Right cardiac atrium (tissue), 5 donors: ENCODE measurements around the gene KRTAP12-3. TPM values are rescaled to one million over a fixed set of nuclear protein-coding genes. Genes with fewer than 3 reads are reported as not detected.
A peak's percentile ranks its signal among the peaks of the same experiment; 100 is the strongest.
"Not testable (repeated sequence)": the region's sequence is repeated elsewhere in the genome, so short reads cannot be mapped to it uniquely, and the experiment has no call there.

Source experiments
- ATAC-seq, 2 donors: fragments of 200-7000 bp; cut with Tn5 transposase; one replicate each; pipeline versions ENCODE4 v1.8.0 to v1.9.1; 2020; ENCODE audit warnings: moderate library complexity in 2 of 2, mild to moderate bottlenecking in 1 of 2
- DNase-seq, 3 donors: peaks; one replicate each; pipeline ENCODE4 v3.0.0-alpha.2; 2020
- H3K27ac ChIP-seq: one replicate; pipeline ENCODE4 v1.5.1; 2013; ENCODE audit warnings: mild to moderate bottlenecking, low read length, control low read depth, moderate library complexity
- H3K27me3 ChIP-seq: one replicate; pipeline ENCODE4 v1.6.1; 2013; ENCODE audit not compliant: control insufficient read depth, insufficient read depth
- H3K4me1 ChIP-seq: one replicate; pipeline ENCODE4 v1.6.1; 2013; ENCODE audit warnings: low read length; ENCODE audit not compliant: control insufficient read depth, insufficient read depth
- H3K4me3 ChIP-seq: one replicate; pipeline ENCODE4 v1.5.1; 2013; ENCODE audit warnings: low read length, control low read depth
- H3K9me3 ChIP-seq: one replicate; pipeline ENCODE4 v1.6.1; 2013; ENCODE audit warnings: low read length; ENCODE audit not compliant: control insufficient read depth
- WGBS: extraction: QIAGEN DNeasy Blood & Tissue Kit; methylation state at CpG from one replicate; pipeline ENCODE4 v1.1.7; 2013; 5-methylcytosine and 5-hydroxymethylcytosine counted together
- intact Hi-C, 4 donors: fragments of 100-400 bp; cut with DNase I; formaldehyde crosslinking; loops; one replicate each; pipeline versions ENCODE4 v1.11.0 to v1.14.0; 2022 to 2023
- polyA plus RNA-seq: library from polyadenylated mRNA; stranded (reverse); fragments of 200-250 nt; gene quantifications from one replicate; pipeline ENCODE4 v1.2.3, GENCODE V29; 2013
- total RNA-seq, 4 donors: library from RNA; stranded (reverse); fragmentation: NEBNext Ultra II Directional; extraction: Animal tissue kit (Norgen Biotek cat#: 25700); gene quantifications; one replicate each; pipeline ENCODE4 v1.2.1, GENCODE V29; 2021
- donor health status: healthy with polysubstance abuse.
- donor health status: DM: no; HTN: yes; CAD: no.
- donor health status: DM: no; HTN: no; CAD: no.
- donor health status: DM: no; HTN: yes; CAD: no; lungs with severe emphysema.
- donor health status: DM: yes; HTN: yes; CAD: no.

Gene KRTAP12-3
- total and polyA plus RNA-seq, 5 donors, result not detected

DNA sequence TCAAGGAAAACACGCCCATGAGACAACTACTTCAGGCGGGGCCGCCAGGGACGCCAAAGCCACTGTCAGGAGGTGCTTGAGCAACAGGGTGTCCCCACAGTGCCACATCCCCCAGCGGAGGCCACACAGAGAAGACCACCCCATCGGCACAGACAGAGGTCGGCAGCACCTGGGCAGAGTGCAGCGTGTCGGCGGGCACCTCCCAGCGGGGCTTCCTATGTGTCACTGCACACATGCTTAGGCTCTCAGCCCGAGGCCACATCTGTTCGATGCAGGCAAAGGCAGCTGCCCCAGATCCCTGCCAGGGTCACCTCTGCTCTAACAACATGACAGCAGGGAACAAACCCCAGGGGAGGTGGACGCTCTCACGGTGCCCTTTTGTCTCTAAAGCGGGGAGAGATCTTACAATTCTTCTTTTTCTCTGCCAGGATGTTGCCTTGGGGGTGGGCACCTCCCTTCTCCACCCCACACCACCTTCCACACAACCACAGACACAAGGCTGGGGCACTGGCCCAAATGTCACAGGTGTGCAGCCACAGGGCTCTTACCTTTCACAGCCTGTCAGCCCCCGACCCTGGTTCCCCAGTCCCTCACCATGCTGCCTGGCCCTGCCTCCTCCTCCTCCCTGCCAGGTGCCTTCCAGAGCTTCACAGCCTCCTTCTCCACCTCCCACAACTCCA, 41.7 kb upstream of the KRTAP12-3 start:
- intact Hi-C loops, result no loop called here
- Histone ChIP-seq H3K27ac (no peak overlapping the region), H3K9me3 (no peaks in the 10 kb centered on the region), H3K27me3 (no peaks in the 10 kb centered on the region), H3K4me1 (no peaks in the 10 kb centered on the region), H3K4me3 (no peak overlapping the region)
- DNase-seq (peak in 1 of 3 donors; percentile 25), ATAC-seq (peak in 1 of 2 donors; percentile 27)
- WGBS, result 77% methylated on average over 17 of the region's 17 CpGs

GRCh38 chr21:44616591-44616926, 41.2 kb upstream of the KRTAP12-3 start:
- Histone ChIP-seq H3K4me3 (no peak overlapping the region), H3K27ac (no peak overlapping the region), H3K27me3 (no peaks in the 10 kb centered on the region), H3K9me3 (no peaks in the 10 kb centered on the region), H3K4me1 (no peaks in the 10 kb centered on the region)
- DNase-seq (peak in 1 of 3 donors; percentile 29), ATAC-seq (no peak)
- intact Hi-C loops, result no loop called here
- WGBS, result 84% methylated on average over 16 of the region's 16 CpGs

GRCh38 chr21:44617071-44617501, 40.6 kb upstream of the KRTAP12-3 start:
- intact Hi-C loops, result no loop called here
- Histone ChIP-seq H3K9me3 (no peaks in the 10 kb centered on the region), H3K27ac (no peak overlapping the region), H3K4me3 (no peak overlapping the region), H3K27me3 (no peaks in the 10 kb centered on the region), H3K4me1 (no peaks in the 10 kb centered on the region)
- DNase-seq (peak in 1 of 3 donors; percentile 22), ATAC-seq (no peak)
- WGBS, result 53% methylated on average over 8 of the region's 8 CpGs

DNA sequence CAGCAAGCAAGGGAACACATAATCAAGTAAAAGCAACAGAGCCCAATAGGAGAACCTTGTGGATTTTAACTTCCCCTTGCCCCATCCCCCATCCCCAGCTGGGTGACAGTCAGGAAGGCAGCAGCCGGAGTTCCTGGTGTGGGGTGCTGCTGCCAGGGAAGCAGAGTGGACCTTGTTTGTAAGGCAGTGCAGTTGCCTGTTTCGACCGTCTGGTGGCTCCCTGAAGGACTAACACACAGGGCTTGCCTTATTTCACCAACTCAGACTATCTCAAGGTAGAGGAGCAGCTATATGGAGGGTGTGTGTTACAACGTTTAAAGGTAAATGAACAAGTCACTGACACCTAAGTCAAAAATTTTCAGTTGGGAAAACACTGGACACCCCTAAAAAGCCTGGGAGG, 39.2 kb upstream of the KRTAP12-3 start:
- DNase-seq (peak in 1 of 3 donors; percentile 69), ATAC-seq (peak in 1 of 2 donors; percentile 49)
- H3K9me3 ChIP-seq, result no peaks in the 10 kb centered on the region
- H3K27ac ChIP-seq, result no peak overlapping the region
- H3K4me3 ChIP-seq, result no peak overlapping the region
- 18% methylated on average over 4 of the region's 4 CpGs for WGBS
- H3K4me1 ChIP-seq, result no peaks in the 10 kb centered on the region
- H3K27me3 ChIP-seq, result no peaks in the 10 kb centered on the region
- intact Hi-C loops, result no loop called here

DNA sequence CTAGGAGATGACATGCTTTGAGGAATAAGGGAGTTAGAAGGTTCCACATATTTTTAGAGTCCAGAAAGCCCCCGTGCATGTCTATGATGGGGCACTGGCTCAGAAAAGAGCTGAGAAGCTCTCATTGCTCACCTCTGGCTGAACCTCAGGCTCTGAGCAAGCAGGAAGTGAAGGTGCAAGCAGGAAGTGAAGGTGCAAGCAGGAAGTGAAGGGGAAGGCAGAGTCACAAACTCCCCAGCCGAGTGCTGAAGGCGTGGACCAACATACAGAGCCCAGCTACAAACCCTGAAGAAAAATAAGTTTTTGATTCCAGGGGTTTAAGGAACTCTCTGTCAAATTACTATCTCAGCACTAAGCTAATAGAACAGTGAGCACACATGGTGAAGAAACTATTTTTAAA, 38.8 kb upstream of the KRTAP12-3 start:
- ATAC-seq, result no peak
- intact Hi-C loops, result no loop called here

GRCh38 chr21:44619886-44620285, 37.8 kb upstream of the KRTAP12-3 start:
- WGBS, result 88% methylated on average over 6 of the region's 6 CpGs
- intact Hi-C loops, result no loop called here
- Histone ChIP-seq H3K9me3 (no peaks in the 10 kb centered on the region), H3K27me3 (no peaks in the 10 kb centered on the region), H3K4me3 (no peak overlapping the region), H3K27ac (no peak overlapping the region), H3K4me1 (no peaks in the 10 kb centered on the region)
- DNase-seq, result no peak
- ATAC-seq, result no peak

More for the DNA sequence above, 38.8 kb upstream of the KRTAP12-3 start:
- WGBS, result 64% methylated on average over 3 of the region's 3 CpGs
- DNase-seq, result no peak
- Histone ChIP-seq H3K27ac (no peak overlapping the region), H3K27me3 (no peaks in the 10 kb centered on the region), H3K9me3 (no peaks in the 10 kb centered on the region), H3K4me3 (no peak overlapping the region), H3K4me1 (no peaks in the 10 kb centered on the region)

DNA sequence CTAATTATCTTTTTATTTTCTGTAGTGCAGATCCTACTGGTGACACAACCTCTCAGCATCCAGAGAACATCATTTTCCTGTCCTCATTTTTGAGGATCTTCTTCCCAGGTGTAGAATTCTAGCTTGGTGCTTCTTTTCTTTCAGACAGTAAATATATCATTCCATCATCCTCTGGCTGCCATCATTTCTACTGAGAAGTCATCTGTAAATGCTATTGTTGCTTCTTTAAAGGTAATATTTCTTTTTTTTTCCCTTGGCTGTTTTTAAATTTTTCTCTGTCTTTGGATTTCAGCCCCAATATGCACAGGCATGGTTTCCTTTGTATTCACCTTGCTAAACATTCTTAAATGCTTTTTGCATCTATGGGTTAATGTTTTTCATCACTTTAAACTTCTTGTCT, 34.2 kb upstream of the KRTAP12-3 start:
- H3K9me3 ChIP-seq, result no peaks in the 10 kb centered on the region
- no peaks in the 10 kb centered on the region for H3K27me3 ChIP-seq
- no peak overlapping the region for H3K27ac ChIP-seq
- DNase-seq, result no peak
- H3K4me1 ChIP-seq, result no peaks in the 10 kb centered on the region
- intact Hi-C loops, result no loop called here
- H3K4me3 ChIP-seq, result no peak overlapping the region
- ATAC-seq, result no peak

GRCh38 chr21:44625756-44626155, 32.0 kb upstream of the KRTAP12-3 start:
- DNase-seq (no peak), ATAC-seq (no peak)
- no peak overlapping the region for H3K4me3 ChIP-seq
- H3K4me1 ChIP-seq, result no peaks in the 10 kb centered on the region
- no peaks in the 10 kb centered on the region for H3K9me3 ChIP-seq
- no peak overlapping the region for H3K27ac ChIP-seq
- intact Hi-C loops, result no loop called here
- WGBS, result 76% methylated on average over 7 of the region's 7 CpGs
- no peaks in the 10 kb centered on the region for H3K27me3 ChIP-seq

GRCh38 chr21:44626262-44626661, 31.5 kb upstream of the KRTAP12-3 start:
- intact Hi-C loops, result no loop called here
- Histone ChIP-seq H3K27ac (no peak overlapping the region), H3K4me1 (no peaks in the 10 kb centered on the region), H3K27me3 (no peaks in the 10 kb centered on the region), H3K9me3 (no peaks in the 10 kb centered on the region), H3K4me3 (no peak overlapping the region)
- WGBS, result 71% methylated on average over 10 of the region's 10 CpGs
- DNase-seq (no peak), ATAC-seq (peak in 1 of 2 donors; percentile 39)

DNA sequence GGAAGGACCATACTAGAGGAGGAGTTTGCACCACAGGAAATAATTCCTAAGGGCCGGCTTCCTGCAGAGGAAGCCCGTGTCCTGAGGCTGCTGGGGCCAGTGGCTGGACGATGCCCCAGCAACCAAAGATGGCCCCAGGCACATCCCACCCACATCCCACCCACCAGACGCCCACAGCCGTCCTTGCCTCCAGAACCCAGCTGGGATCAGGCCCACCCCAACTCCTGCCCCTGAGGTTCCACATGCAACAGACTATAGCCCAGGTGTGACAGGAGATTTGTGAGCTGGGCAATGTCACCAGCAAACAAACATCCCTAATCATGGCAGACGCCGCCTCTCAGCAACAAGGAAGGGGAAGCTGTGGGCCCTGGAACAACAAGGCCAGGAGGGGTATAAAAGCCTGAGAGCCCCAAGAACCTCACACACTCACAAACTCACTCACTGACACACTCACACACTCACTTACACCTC, 31.0 kb upstream of the KRTAP12-3 start, which contains the start of gene KRTAP10-9:
KRTAP10-9 (plus strand) TSS at position 421 of the 471 bp plus-strand sequence. CDS start 79 bp downstream, outside the sequence.
- no peak for ATAC-seq
- H3K27ac ChIP-seq, result no peak within 1 kb of the TSS
- DNase-seq, result no peak

DNA sequence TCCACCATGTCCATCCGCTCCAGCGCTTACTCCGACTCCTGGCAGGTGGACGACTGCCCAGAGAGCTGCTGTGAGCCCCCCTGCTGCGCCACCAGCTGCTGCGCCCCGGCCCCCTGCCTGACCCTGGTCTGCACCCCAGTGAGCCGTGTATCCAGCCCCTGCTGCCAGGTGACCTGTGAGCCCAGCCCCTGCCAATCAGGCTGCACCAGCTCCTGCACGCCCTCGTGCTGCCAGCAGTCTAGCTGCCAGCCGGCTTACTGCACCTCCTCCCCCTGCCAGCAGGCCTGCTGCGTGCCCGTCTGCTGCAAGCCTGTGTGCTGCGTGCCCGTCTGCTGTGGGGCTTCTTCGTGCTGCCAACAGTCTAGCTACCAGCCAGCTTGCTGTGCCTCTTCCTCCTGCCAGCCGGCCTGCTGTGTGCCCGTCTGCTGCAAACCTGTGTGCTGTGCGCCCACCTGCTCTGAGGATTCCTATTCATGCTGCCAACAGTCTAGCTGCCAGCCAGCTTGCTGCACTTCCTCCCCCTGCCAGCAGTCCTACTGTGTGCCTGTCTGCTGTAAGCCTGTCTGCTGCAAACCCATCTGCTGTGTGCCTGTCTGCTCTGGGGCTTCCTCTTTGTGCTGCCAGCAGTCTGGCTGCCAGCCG, 30.4 kb upstream of the KRTAP12-3 start:
- H3K9me3 ChIP-seq, H3K4me3 ChIP-seq, H3K27ac ChIP-seq, DNase-seq, intact Hi-C loops, H3K4me1 ChIP-seq, ATAC-seq, H3K27me3 ChIP-seq: not testable (repeated sequence)
- WGBS, result 76% methylated on average over 20 of the region's 20 CpGs

More for the DNA sequence above, 31.0 kb upstream of the KRTAP12-3 start, which contains the start of gene KRTAP10-9:
- intact Hi-C loops, result no loop called here
- Histone ChIP-seq H3K9me3 (no peaks in the 10 kb centered on the region), H3K4me1 (no peaks in the 10 kb centered on the region), H3K27me3 (no peaks in the 10 kb centered on the region), H3K4me3 (no peak within 1 kb of the TSS)
- 39% methylated on average over 7 of the region's 7 CpGs for WGBS
